HG03520 (cell line): ENCODE results near the gene MINPP1.
"Not testable (repeated sequence)": the region's sequence is repeated elsewhere in the genome, so short reads cannot be mapped to it uniquely, and the experiment has no call there.

Experiments used
- ATAC-seq: cut with Tn5 transposase; IDR thresholded peaks from one replicate; pipeline ENCODE4 v1.9.1; 2021; ENCODE audit warnings: mild to moderate bottlenecking, moderate library complexity; ENCODE audit not compliant: unreplicated experiment

Gene MINPP1, protein sequence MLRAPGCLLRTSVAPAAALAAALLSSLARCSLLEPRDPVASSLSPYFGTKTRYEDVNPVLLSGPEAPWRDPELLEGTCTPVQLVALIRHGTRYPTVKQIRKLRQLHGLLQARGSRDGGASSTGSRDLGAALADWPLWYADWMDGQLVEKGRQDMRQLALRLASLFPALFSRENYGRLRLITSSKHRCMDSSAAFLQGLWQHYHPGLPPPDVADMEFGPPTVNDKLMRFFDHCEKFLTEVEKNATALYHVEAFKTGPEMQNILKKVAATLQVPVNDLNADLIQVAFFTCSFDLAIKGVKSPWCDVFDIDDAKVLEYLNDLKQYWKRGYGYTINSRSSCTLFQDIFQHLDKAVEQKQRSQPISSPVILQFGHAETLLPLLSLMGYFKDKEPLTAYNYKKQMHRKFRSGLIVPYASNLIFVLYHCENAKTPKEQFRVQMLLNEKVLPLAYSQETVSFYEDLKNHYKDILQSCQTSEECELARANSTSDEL

DNA sequence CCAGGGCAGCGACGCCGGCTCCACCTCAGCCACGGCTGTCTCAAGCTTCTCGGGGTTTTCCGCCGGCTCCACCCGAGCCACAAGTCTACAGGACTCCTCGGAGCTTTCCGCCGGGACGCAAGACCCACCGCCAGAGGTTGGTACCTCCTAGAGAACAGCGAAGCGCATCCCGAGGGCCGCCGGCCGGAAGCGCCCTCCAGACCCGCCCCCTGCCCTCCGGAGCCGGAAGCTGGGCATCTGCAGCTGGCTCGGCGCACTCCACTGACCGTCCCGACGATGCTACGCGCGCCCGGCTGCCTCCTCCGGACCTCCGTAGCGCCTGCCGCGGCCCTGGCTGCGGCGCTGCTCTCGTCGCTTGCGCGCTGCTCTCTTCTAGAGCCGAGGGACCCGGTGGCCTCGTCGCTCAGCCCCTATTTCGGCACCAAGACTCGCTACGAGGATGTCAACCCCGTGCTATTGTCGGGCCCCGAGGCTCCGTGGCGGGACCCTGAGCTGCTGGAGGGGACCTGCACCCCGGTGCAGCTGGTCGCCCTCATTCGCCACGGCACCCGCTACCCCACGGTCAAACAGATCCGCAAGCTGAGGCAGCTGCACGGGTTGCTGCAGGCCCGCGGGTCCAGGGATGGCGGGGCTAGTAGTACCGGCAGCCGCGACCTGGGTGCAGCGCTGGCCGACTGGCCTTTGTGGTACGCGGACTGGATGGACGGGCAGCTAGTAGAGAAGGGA, at the start of gene MINPP1:
TSS of gene MINPP1 (plus strand) at position 254 of the 726 bp plus-strand sequence. CDS start at position 277, 23 bp downstream.
- peak; percentile 68 for ATAC-seq

- ATAC-seq, result not testable (repeated sequence)
Measured at GRCh38 chr10:87456586-87457220, 48.0 kb upstream of the MINPP1 start.

GRCh38 chr10:87461751-87462150, 42.9 kb upstream of the MINPP1 start:
- ATAC-seq, result not testable (repeated sequence)

DNA sequence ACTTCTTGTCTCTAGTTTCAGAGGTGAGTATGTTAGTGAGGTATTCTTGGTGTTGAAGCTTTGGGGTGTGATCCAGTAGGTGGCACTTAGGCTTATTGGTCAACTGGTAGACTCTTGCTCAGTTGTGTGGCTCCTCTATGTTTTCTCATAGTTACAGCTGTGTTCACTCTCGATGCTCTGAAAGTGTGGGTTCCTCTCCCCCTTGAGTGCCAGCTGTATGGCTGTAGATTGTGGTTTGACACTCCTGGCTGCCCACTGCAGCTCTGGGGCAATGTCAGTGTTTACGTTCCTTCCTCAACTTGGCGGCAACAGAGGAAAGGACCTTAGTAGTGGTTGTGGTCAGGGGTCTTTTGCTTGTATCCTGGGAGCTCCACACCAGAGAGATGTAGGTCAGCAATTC, 37.8 kb upstream of the MINPP1 start:
- ATAC-seq, result not testable (repeated sequence)

- not testable (repeated sequence) for ATAC-seq
Measured at GRCh38 chr10:87488733-87489132, 16.0 kb upstream of the MINPP1 start.

- not testable (repeated sequence) for ATAC-seq
Measured at GRCh38 chr10:87490285-87490684, 14.4 kb upstream of the MINPP1 start.

DNA sequence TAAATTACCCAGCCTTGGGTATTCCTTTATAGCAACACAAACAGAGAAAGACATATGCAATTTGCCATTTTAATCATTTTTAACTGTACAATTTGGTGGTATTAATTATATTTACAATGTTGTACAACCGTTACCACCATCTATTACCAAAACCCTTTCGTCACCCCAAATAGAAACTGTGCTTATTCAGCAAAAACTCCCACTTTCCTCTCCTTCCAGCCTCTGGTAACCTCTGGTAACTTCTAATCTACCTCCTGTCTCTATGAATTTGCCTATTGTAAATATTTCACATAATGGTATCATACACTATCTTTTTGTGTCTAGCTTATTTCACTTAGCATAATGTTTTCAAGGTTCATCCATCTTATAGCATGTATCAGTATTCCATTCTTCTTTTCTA, 12.2 kb upstream of the MINPP1 start:
- not testable (repeated sequence) for ATAC-seq

DNA sequence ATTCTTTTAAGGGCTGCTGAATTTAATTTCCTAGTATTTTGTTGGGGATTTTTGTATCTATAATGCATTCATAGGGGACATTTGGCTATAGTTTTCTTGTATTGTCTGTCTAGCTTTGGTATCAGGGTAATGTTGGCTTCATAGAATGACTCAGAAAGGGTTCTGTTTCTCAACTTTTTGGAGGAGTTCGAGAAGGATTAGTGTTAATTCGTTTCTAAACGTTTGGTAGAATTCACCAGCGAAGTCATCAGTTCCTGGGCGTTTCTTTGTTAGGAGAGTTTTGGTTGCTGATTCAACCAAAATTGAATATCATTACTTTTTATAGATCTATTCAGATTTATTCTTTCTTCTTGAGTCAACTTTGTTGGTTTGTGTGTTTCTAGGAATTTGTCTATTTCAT, 9.2 kb upstream of the MINPP1 start:
- not testable (repeated sequence) for ATAC-seq

DNA sequence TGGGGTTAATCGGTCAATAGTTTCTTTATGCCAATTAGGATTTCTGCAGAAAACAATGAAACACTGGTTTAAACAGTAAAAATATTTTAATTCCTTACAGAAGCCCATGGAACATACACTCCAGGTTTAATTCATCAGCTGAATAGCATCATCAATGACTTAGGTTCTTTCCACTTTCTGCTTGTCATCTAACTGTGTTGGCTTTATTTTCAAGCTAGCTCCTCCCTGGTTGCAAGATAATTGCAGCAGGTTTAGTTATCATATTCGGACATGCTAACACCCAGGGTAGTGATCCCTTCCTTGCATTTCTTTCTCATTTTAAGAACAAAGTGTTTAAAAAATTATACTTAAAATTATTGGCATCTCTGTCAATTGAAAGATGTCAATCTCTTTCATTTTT, 7.3 kb upstream of the MINPP1 start:
- not testable (repeated sequence) for ATAC-seq

DNA sequence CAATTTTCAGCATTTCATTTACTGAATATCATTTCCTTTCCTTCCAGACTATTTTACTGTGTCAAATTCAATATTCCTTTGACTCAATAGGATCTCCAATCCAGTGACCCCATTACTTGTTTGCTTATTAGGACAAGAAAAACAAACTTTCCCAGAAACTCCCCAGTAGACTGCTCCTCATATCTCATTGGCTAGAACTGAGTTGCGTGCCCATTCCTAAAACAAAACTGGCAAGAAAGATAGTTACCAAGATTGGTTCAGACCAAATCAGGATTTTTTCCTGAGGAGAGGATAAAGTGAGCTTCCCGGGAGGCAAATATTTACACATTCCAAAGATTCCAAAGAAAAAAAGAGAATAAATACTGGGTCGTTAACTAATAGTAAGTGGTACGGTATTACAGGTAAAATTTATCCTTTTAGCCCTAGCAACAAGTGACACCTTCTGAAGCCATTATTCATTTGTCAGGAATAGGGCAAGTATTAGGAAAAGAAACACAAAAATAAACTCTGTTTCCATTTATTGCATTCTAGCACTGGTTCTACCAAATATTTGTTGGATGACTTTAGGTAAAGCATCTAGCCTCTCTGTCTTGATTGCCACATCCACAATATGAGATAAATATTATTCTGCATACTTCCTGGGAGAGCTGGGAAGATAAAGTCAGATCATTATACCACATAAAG, 6.4 kb upstream of the MINPP1 start:
- ATAC-seq, result not testable (repeated sequence)

DNA sequence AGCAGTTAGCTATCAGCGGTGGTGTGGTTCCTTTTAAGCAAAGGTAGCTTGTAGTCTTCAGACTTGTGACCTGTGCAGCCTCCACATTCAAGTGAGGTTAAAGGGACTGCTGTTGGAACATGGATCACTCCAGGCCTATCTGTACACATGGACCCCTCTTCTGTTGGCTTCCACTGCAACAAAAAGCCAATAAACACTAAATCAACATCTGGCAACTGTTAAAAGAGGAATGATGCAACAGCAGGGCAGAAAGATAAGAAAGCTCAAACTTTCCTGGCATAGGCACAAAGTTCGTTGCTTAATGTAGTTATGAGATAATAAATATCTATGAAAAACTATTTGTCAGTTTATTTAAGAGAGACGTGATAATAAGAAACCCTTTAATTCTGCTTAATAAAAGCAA, 4.0 kb upstream of the MINPP1 start:
- ATAC-seq, result no peak

DNA sequence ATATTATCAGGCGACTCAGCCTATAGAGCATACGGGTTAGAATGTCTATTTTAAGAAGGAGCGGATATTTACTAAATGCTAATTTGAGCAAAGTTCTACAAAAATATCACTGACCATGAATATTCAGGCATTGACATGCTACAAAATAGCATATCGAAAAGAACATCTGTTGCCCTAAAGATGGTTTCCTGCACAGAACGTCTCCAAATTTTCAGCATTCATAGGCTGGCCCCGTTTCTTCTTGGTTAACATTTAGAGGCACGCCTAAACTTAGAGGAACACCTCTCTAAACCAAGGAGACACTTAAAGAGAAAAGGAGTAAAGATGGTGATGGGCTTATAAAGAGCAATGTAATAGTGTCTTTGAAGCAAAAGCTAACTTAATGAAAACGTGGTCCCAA, 1.3 kb upstream of the MINPP1 start:
- ATAC-seq, result no peak

- ATAC-seq, result no peak
Measured at GRCh38 chr10:87503886-87504285, 807 bp upstream of the MINPP1 start.

GRCh38 chr10:87504307-87504639, 420 bp upstream of the MINPP1 start:
- no peak for ATAC-seq

DNA sequence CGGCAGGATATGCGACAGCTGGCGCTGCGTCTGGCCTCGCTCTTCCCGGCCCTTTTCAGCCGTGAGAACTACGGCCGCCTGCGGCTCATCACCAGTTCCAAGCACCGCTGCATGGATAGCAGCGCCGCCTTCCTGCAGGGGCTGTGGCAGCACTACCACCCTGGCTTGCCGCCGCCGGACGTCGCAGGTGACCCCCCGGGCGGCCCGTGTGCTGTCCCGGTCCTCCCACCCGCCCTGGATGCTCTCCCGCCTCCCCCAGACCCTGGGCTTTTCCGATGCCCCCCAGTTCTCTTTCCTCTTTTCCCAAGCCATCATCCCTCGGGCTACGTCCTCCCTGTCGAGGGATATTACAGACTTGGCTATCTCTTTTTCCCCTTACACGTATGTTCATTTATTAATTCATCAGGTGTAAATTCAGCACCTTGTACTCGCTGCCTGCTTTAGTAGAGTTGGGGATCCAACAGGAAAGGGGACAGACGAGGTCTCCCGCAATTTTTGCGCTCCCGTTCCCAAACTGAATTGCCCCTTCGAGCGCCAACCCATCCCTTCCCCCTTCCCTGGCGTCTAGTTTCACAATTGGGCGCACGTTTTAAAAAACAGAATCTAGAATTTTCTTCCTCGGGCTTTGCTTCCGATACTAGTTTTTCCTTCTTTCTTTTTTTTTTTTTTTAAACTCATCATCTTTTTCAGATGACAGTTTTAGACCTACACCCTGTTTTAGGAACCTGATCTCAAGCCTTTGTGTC, 846 bp downstream of the MINPP1 start:
- peak; percentile 42 for ATAC-seq

- ATAC-seq, result no peak
Measured at GRCh38 chr10:87506956-87507355, 2.3 kb downstream of the MINPP1 start.

- ATAC-seq, result no peak
Measured at GRCh38 chr10:87507879-87508483, 3.3 kb downstream of the MINPP1 start.

DNA sequence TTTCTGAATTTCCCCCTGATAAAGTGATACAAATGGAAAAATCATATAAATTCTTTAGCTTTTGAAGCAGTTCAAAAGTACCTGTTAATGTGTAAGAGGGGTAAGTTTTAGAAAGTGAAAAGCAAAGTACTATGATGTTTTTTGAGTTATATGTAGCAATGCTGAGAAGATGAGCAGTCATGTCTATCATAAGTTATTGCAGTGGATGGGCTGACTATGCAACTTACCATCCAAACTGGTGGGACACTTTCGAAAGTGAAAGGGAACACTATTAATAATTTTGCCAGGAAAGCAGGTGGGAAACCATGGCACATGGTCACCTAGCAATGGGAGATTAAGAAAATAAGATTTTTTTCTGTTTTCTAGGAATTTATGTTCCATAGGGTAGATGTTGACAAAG, 4.1 kb downstream of the MINPP1 start:
- ATAC-seq, result no peak

GRCh38 chr10:87510025-87510424, 5.3 kb downstream of the MINPP1 start:
- ATAC-seq, result no peak

- no peak for ATAC-seq
Measured at GRCh38 chr10:87511526-87511925, 6.8 kb downstream of the MINPP1 start.
